SK-N-SH (cell line): ENCODE results near the gene FLRT1. TPM values are rescaled to one million over a fixed set of nuclear protein-coding genes. Genes with fewer than 3 reads are reported as not detected.
A peak's percentile ranks its signal among the peaks of the same experiment; 100 is the strongest.

Experiments
- CTCF ChIA-PET: fragments of 300-600, 350-600 bp; formaldehyde crosslinking; extraction: SDS; loops from one replicate; lab custom pipeline; 2021; lab: Yijun Ruan, JAX
- POLR2A ChIA-PET: fragments of 350-600 bp; sonication (Branson Sonifier 250); formaldehyde crosslinking; extraction: SDS; loops from one replicate; lab custom pipeline; 2020; ENCODE audit warnings: antibody characterized with exemption, inconsistent platforms; lab: Yijun Ruan, JAX
- DNase-seq: peaks from one replicate; pipeline ENCODE4 v3.0.0; 2012
- H2AFZ ChIP-seq: fragments of 200-600 bp; sonication (generic); 2 replicates; pipeline ENCODE4 v1.8.1; 2016; ENCODE audit warnings: antibody characterized with exemption, mild to moderate bottlenecking, low read depth
- H3F3A ChIP-seq: fragments of 200-600 bp; sonication (generic); replicated peaks from 2 replicates; pipeline ENCODE3; 2016; ENCODE audit warnings: antibody characterized with exemption, mild to moderate bottlenecking; ENCODE audit not compliant: insufficient read depth
- H3K27ac ChIP-seq, 2 experiments: fragments of 200-500 bp in 1 of 2; fragments of 200-600 bp in 1 of 2; sonication (Bioruptor generic) in 1 of 2; sonication (generic), shearing (Covaris generic) in 1 of 2; 2 replicates each; pipeline versions ENCODE4 v1.5.1 to v1.6.1; 2014 to 2016; ENCODE audit warnings: low read depth in 2 of 2, inconsistent platforms in 1 of 2, low read length in 1 of 2, mild to moderate bottlenecking in 1 of 2, mixed read lengths in 1 of 2
- H3K27me3 ChIP-seq: fragments of 200-600 bp; sonication (generic), shearing (Covaris generic); 2 replicates; pipeline ENCODE4 v1.6.1; 2016; ENCODE audit warnings: mixed run types; ENCODE audit not compliant: insufficient read depth
- H3K36me3 ChIP-seq, 2 experiments: fragments of 200-500 bp in 1 of 2; fragments of 200-600 bp in 1 of 2; sonication (Bioruptor generic) in 1 of 2; sonication (generic) in 1 of 2; replicated peaks in 1 of 2; 2 replicates each; pipeline versions ENCODE3 to v1.5.1; 2014 to 2016; ENCODE audit warnings: low read length in 1 of 2, mild to moderate bottlenecking in 1 of 2; ENCODE audit not compliant: insufficient read depth in 2 of 2, control insufficient read depth in 1 of 2
- H3K4me1 ChIP-seq, 2 experiments: fragments of 200-500 bp in 1 of 2; fragments of 200-600 bp in 1 of 2; sonication (Bioruptor generic) in 1 of 2; sonication (generic), shearing (Covaris generic) in 1 of 2; 2 replicates each; pipeline versions ENCODE4 v1.5.1 to v1.6.1; 2014 to 2016; ENCODE audit warnings: low read depth in 1 of 2, low read length in 1 of 2, mixed run types in 1 of 2; ENCODE audit not compliant: insufficient read depth in 2 of 2, control insufficient read depth in 1 of 2
- H3K4me2 ChIP-seq: fragments of 200-600 bp; sonication (generic), shearing (Covaris generic); 2 replicates; pipeline ENCODE4 v1.6.1; 2017; ENCODE audit warnings: mixed run types
- H3K4me3 ChIP-seq, 2 experiments: fragments of 200-500 bp in 1 of 2; fragments of 200-600 bp in 1 of 2; sonication (Bioruptor generic) in 1 of 2; sonication (generic), shearing (Covaris generic) in 1 of 2; 2 replicates each; pipeline versions ENCODE4 v1.5.1 to v1.8.1; 2014 to 2016; ENCODE audit warnings: low read depth in 2 of 2, inconsistent platforms in 1 of 2, low read length in 1 of 2, mild to moderate bottlenecking in 1 of 2, mixed read lengths in 1 of 2, moderate library complexity in 1 of 2
- H3K79me2 ChIP-seq: fragments of 200-600 bp; sonication (generic); 2 replicates; pipeline ENCODE4 v1.8.1; 2017; ENCODE audit warnings: mild to moderate bottlenecking; ENCODE audit not compliant: insufficient read depth
- H3K9ac ChIP-seq: fragments of 200-600 bp; sonication (generic); 2 replicates; pipeline ENCODE4 v1.6.1; 2017; ENCODE audit warnings: mixed run types
- H3K9me2 ChIP-seq: fragments of 200-600 bp; sonication (generic); 2 replicates; pipeline ENCODE4 v1.6.1; 2017; ENCODE audit warnings: mixed run types
- H3K9me3 ChIP-seq: fragments of 200-600 bp; sonication (generic); 2 replicates; pipeline ENCODE4 v1.6.1; 2017; ENCODE audit warnings: mixed run types, mild to moderate bottlenecking, moderate library complexity
- H4K20me1 ChIP-seq: fragments of 200-600 bp; sonication (generic); 2 replicates; pipeline ENCODE4 v1.6.1; 2017; ENCODE audit warnings: mild to moderate bottlenecking, mixed run types; ENCODE audit not compliant: insufficient read depth
- CHD2 ChIP-seq: fragments of 150-350 bp; IDR thresholded peaks from 2 replicates; pipeline ENCODE4 v1.6.1; 2018; ENCODE audit warnings: low read length; ENCODE audit not compliant: partially characterized antibody
- ELF1 ChIP-seq: IDR thresholded peaks from 2 replicates; pipeline ENCODE4 v1.4.0; 2012
- FOSL2 ChIP-seq: IDR thresholded peaks from 2 replicates; pipeline ENCODE4 v1.4.0; 2012; ENCODE audit warnings: low read depth, mild to moderate bottlenecking, moderate library complexity, borderline replicate concordance
- IRF3 ChIP-seq: fragments of 150-350 bp; IDR thresholded peaks from 2 replicates; pipeline ENCODE4 v1.6.1; 2016; ENCODE audit warnings: mild to moderate bottlenecking, low read depth, low read length
- JUND ChIP-seq: IDR thresholded peaks from 2 replicates; pipeline ENCODE4 v1.4.0; 2012
- MXI1 ChIP-seq: IDR thresholded peaks from 2 replicates; pipeline ENCODE4 v1.6.1; 2012; ENCODE audit warnings: mild to moderate bottlenecking, low read depth, low read length, improper control_type of control experiment
- NFIC ChIP-seq: IDR thresholded peaks from 2 replicates; pipeline ENCODE4 v1.4.0; 2012; ENCODE audit warnings: borderline replicate concordance
- POLR2AphosphoS5 ChIP-seq: IDR thresholded peaks from 2 replicates; pipeline ENCODE4 v1.6.1; 2012; ENCODE audit warnings: low read depth, low read length
- RCOR1 ChIP-seq: fragments of 150-350 bp; IDR thresholded peaks from 2 replicates; pipeline ENCODE4 v1.6.1; 2017; ENCODE audit warnings: antibody characterized with exemption, low read length
- REST ChIP-seq: IDR thresholded peaks from 2 replicates; pipeline ENCODE4 v1.6.1; 2012; ENCODE audit warnings: mild to moderate bottlenecking, low read depth, low read length, moderate library complexity
- RXRA ChIP-seq: IDR thresholded peaks from 2 replicates; pipeline ENCODE4 v1.4.0; 2012; ENCODE audit warnings: low read depth, mild to moderate bottlenecking, borderline replicate concordance
- TAF1 ChIP-seq: IDR thresholded peaks from 2 replicates; pipeline ENCODE4 v1.6.1; 2012; ENCODE audit warnings: low read depth, mild to moderate bottlenecking, low read length, moderate library complexity, borderline replicate concordance
- TCF12 ChIP-seq: IDR thresholded peaks from 2 replicates; pipeline ENCODE4 v1.4.0; 2012
- USF1 ChIP-seq: IDR thresholded peaks from 2 replicates; pipeline ENCODE4 v1.4.0; 2012; ENCODE audit warnings: low read depth, borderline replicate concordance
- USF2 ChIP-seq: fragments of 150-350 bp; IDR thresholded peaks from 2 replicates; pipeline ENCODE4 v1.6.1; 2017; ENCODE audit warnings: antibody characterized with exemption, low read length, low read depth, borderline replicate concordance
- YY1 ChIP-seq: IDR thresholded peaks from 2 replicates; pipeline ENCODE4 v1.4.0; 2012; ENCODE audit warnings: low read depth, mild to moderate bottlenecking
- WGBS: methylation state at CpG from one replicate; pipeline ENCODE4 v1.1.6; 2017; ENCODE audit warnings: low lambda C conversion rate; 5-methylcytosine and 5-hydroxymethylcytosine counted together
- polyA plus RNA-seq, 3 experiments: library from polyadenylated mRNA; depleted of rRNA; stranded (reverse); fragments of >200 nt; gene quantifications; 2 replicates each; pipeline ENCODE4 v1.2.3, GENCODE V29; 2012
- TF ChIP-seq, protein P1 (sequence below): IDR thresholded peaks from 2 replicates; pipeline ENCODE4 v1.4.0; 2012; ENCODE audit warnings: low read depth
- TF ChIP-seq, protein P2 (sequence below): fragments of 200-600 bp; sonication (generic); IDR thresholded peaks from 2 replicates; pipeline ENCODE4 v1.6.1; 2017; ENCODE audit warnings: antibody characterized with exemption, mild to moderate bottlenecking, moderate library complexity
- TF ChIP-seq, protein P3 (sequence below): IDR thresholded peaks from 2 replicates; pipeline ENCODE4; 2012

FLRT1 gene
- polyA plus RNA-seq, 1 of the 3 experiments (the other 2 are of a cell fraction), result 0.03 TPM

DNA sequence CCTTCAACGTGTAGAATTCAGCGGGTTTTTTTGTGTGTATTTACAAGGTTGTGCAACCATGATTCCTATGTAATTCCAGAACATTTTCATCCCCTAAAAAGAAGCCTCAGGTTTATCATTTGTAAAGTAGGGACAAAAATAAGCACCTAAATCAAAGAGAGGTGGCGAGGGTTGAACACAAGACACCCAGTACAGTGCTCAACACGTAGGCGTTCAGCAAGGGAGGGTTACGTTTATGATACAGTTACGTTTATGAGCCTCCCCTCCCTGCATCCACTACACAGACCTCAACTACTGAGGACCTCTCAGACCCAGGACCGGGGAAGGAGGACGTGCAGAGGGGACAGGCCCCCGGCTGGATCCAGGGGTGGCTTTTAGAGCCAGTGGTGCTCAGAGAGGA is 44.7 kb downstream of the FLRT1 start (continued):
- TF ChIP-seq RCOR1, result no peak

DNA sequence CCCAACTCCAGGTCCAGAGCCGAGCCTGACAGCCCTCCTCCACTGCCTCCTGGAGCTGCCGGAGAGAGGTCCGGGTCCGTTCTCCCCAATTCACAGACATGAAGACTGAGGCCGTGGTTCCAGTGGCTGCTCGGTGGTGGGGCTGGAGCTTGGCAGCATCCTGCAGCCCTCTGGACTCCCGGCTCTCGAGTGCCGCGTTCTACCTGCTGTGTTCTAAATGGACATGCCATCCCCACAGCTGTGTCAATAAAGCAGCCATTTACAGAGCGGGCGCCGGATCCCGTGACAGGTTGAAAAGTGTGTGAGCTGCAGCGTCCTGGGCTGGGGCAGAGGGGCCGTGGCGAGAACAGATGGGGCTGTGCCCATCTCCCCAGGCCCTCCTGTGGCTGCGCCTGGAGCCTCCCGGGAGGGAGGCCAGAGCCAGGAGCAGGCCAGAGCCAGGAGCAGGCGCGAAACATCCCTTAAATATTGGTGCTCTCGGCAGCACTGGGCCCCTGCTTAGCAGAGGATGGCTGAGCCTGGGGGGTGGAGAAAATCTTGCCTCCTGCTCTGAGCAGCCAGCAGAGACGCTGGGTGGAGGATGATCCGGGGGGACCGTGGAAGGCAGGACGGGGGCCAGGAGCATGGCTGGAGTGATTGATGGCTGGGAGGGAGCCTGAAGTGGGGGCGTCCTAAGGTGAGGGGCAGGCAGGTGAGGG is 46.2 kb downstream of the FLRT1 start:
- 92% methylated on average over 22 of the region's 27 CpGs for WGBS
- no peak for DNase-seq
- no peaks in the 10 kb centered on the region for H3F3A ChIP-seq
- no peaks in the 10 kb centered on the region for H3K27me3 ChIP-seq
- no peak overlapping the region for H3K4me3 ChIP-seq
- H3K9ac ChIP-seq, result no peak overlapping the region
- TF ChIP-seq YY1 (no peak), USF1 (no peak), JUND (no peak), TCF12 (no peak), RCOR1 (no peak), ELF1 (no peak), REST (no peak), NFIC (no peak), USF2 (no peak), MXI1 (no peak), RXRA (no peak), CHD2 (no peak), FOSL2 (no peak), POLR2AphosphoS5 (no peak), TAF1 (no peak), IRF3 (no peak)
- TF ChIP-seq, protein P1, sequence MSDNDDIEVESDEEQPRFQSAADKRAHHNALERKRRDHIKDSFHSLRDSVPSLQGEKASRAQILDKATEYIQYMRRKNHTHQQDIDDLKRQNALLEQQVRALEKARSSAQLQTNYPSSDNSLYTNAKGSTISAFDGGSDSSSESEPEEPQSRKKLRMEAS, result no peak
- TF ChIP-seq, protein P2, sequence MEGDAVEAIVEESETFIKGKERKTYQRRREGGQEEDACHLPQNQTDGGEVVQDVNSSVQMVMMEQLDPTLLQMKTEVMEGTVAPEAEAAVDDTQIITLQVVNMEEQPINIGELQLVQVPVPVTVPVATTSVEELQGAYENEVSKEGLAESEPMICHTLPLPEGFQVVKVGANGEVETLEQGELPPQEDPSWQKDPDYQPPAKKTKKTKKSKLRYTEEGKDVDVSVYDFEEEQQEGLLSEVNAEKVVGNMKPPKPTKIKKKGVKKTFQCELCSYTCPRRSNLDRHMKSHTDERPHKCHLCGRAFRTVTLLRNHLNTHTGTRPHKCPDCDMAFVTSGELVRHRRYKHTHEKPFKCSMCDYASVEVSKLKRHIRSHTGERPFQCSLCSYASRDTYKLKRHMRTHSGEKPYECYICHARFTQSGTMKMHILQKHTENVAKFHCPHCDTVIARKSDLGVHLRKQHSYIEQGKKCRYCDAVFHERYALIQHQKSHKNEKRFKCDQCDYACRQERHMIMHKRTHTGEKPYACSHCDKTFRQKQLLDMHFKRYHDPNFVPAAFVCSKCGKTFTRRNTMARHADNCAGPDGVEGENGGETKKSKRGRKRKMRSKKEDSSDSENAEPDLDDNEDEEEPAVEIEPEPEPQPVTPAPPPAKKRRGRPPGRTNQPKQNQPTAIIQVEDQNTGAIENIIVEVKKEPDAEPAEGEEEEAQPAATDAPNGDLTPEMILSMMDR, result no peak
- TF ChIP-seq, protein P3, sequence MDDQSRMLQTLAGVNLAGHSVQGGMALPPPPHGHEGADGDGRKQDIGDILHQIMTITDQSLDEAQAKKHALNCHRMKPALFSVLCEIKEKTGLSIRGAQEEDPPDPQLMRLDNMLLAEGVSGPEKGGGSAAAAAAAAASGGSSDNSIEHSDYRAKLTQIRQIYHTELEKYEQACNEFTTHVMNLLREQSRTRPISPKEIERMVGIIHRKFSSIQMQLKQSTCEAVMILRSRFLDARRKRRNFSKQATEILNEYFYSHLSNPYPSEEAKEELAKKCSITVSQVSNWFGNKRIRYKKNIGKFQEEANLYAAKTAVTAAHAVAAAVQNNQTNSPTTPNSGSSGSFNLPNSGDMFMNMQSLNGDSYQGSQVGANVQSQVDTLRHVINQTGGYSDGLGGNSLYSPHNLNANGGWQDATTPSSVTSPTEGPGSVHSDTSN, result no peak
- no peak overlapping the region for H3K4me2 ChIP-seq
- no peaks in the 10 kb centered on the region for H4K20me1 ChIP-seq
- H3K36me3 ChIP-seq, result no peaks in the 10 kb centered on the region
- H3K4me1 ChIP-seq, result peaks cover 11 to 87% of the 10 kb centered on the region in 2 experiments; a peak in 2 of 4 replicates
- no peaks in the 10 kb centered on the region for H3K9me3 ChIP-seq
- no peaks in the 10 kb centered on the region for H3K9me2 ChIP-seq
- no peak overlapping the region for H2AFZ ChIP-seq
- ChIA-PET POLR2A (interaction anchor here (1.0 kb wide), 1 partner anchor 24 kb away, joined by 3 read pairs; no protein-coding TSS in a partner anchor), CTCF (interaction anchor here (0.5 to 3.2 kb wide), 6 partner anchors 13 to 70 kb away, joined by 3 to 8 read pairs (median 4); no protein-coding TSS in a partner anchor)
- no peaks in the 10 kb centered on the region for H3K79me2 ChIP-seq
- peak overlapping the region in 1 of 2 experiments; percentile 98; a peak in 2 of 4 replicates for H3K27ac ChIP-seq
